LNCaP clone FGC (cell line): ENCODE results near the gene DEPDC5.
"Not testable (repeated sequence)": the region's sequence is repeated elsewhere in the genome, so short reads cannot be mapped to it uniquely, and the experiment has no call there.

Experiments
- DNase-seq: peaks from one replicate; pipeline ENCODE4 v3.0.0-alpha.2; 2011; ENCODE audit warnings: low read depth
- H3K4me3 ChIP-seq: 2 replicates; pipeline ENCODE4 v1.5.1; 2011; ENCODE audit warnings: mild to moderate bottlenecking, low read depth, low read length, control low read depth
- CTCF ChIP-seq: IDR thresholded peaks from 2 replicates; pipeline ENCODE4 v1.5.1; 2012; ENCODE audit warnings: mild to moderate bottlenecking; ENCODE audit not compliant: control insufficient read depth, insufficient read depth; ENCODE audit errors: extremely low read depth

The DEPDC5 gene

GRCh38 chr22:31753634-31754501 lies at the start of gene DEPDC5:
DEPDC5 (plus strand) TSS chr22:31754019; CDS start chr22:31754922, 903 bp downstream.
- DNase-seq: peak; percentile 81
- H3K4me3 ChIP-seq: peak within 1 kb of the TSS; percentile 82

GRCh38 chr22:31707519-31707918 lies 46.3 kb upstream of the DEPDC5 start:
- no peak overlapping the region for H3K4me3 ChIP-seq
- no peak for DNase-seq
- no peak for TF ChIP-seq CTCF

More at GRCh38 chr22:31753634-31754501, at the start of gene DEPDC5:
- TF ChIP-seq CTCF: no peak

- H3K4me3 ChIP-seq, DNase-seq: not testable (repeated sequence)
Measured at GRCh38 chr22:31711226-31711625, 42.6 kb upstream of the DEPDC5 start.

- peak; percentile 74 for DNase-seq
- no peak for TF ChIP-seq CTCF
Measured at GRCh38 chr22:31715147-31715778, 38.6 kb upstream of the DEPDC5 start.

GRCh38 chr22:31719850-31720471 lies 33.9 kb upstream of the DEPDC5 start:
- H3K4me3 ChIP-seq: no peak overlapping the region
- no peak for DNase-seq
- no peak for TF ChIP-seq CTCF

More at GRCh38 chr22:31715147-31715778, 38.6 kb upstream of the DEPDC5 start:
- H3K4me3 ChIP-seq: no peak overlapping the region

- no peak overlapping the region for H3K4me3 ChIP-seq
- TF ChIP-seq CTCF: no peak
- no peak for DNase-seq
Measured at GRCh38 chr22:31723723-31724122, 30.1 kb upstream of the DEPDC5 start.

GRCh38 chr22:31726692-31727091 lies 27.1 kb upstream of the DEPDC5 start:
- no peak for DNase-seq
- H3K4me3 ChIP-seq: no peak overlapping the region
- TF ChIP-seq CTCF: no peak
